HL-60 (cell line): Measurements from ENCODE around the gene MAD1L1.

Source experiments
- DNase-seq, 2 experiments: peaks; one replicate each; pipeline ENCODE4 v3.0.0-alpha.2; 2010 to 2020; ENCODE audit warnings: low read depth in 1 of 2, low spot score in 1 of 2
- H3K27ac ChIP-seq: fragments of 250-450 bp; sonication (Bioruptor Pico); replicated peaks from 2 replicates; pipeline ENCODE4 v1.5.1; 2020; ENCODE audit warnings: mild to moderate bottlenecking, moderate library complexity
- H3K27me3 ChIP-seq: fragments of 250-450 bp; sonication (Bioruptor Pico); 2 replicates; pipeline ENCODE4 v1.5.1; 2021; ENCODE audit warnings: mild to moderate bottlenecking, moderate library complexity; ENCODE audit not compliant: insufficient read depth, poor library complexity, severe bottlenecking
- H3K4me3 ChIP-seq: replicated peaks from 2 replicates; pipeline ENCODE4 v1.5.1; 2011; ENCODE audit warnings: mild to moderate bottlenecking, control low read depth, low read length; ENCODE audit not compliant: insufficient read depth
- CTCF ChIP-seq: IDR thresholded peaks from one replicate; pipeline ENCODE4 v1.5.1; 2011; ENCODE audit warnings: low read length, control low read depth, inconsistent platforms; ENCODE audit not compliant: insufficient read depth
- GABPA ChIP-seq: IDR thresholded peaks from 2 replicates; pipeline ENCODE4 v1.6.1; 2012; ENCODE audit warnings: low read depth
- POLR2AphosphoS5 ChIP-seq: IDR thresholded peaks from 2 replicates; pipeline ENCODE4 v1.6.1; 2012; ENCODE audit warnings: low read depth
- REST ChIP-seq: IDR thresholded peaks from 2 replicates; pipeline ENCODE4 v1.6.1; 2012; ENCODE audit warnings: low read depth; ENCODE audit not compliant: insufficient replicate concordance
- SPI1 ChIP-seq: IDR thresholded peaks from 2 replicates; pipeline ENCODE4 v1.6.1; 2012; ENCODE audit warnings: low read depth, mild to moderate bottlenecking, borderline replicate concordance

MAD1L1 gene

GRCh38 chr7:2254429-2255144 lies 21.8 kb upstream of the MAD1L1 start:
- Histone ChIP-seq H3K4me3 (no peak overlapping the region), H3K27me3 (no peaks in the 10 kb centered on the region), H3K27ac (no peak overlapping the region)
- DNase-seq: no peak
- TF ChIP-seq CTCF: no peak
- TF ChIP-seq GABPA: no peak
- no peak for TF ChIP-seq SPI1
- TF ChIP-seq POLR2AphosphoS5: no peak
- no peak for TF ChIP-seq REST

- no peaks in the 10 kb centered on the region for H3K27me3 ChIP-seq
- H3K27ac ChIP-seq: no peak overlapping the region
- no peak for TF ChIP-seq GABPA
- TF ChIP-seq CTCF: no peak
- TF ChIP-seq REST: no peak
- DNase-seq: no peak
- H3K4me3 ChIP-seq: no peak overlapping the region
Measured at GRCh38 chr7:2253525-2254244, 20.9 kb upstream of the MAD1L1 start.

- TF ChIP-seq POLR2AphosphoS5 (no peak), REST (no peak), SPI1 (no peak), GABPA (no peak), CTCF (no peak)
Measured at GRCh38 chr7:2253021-2253420, 20.3 kb upstream of the MAD1L1 start.

More at GRCh38 chr7:2253021-2253420, 20.3 kb upstream of the MAD1L1 start:
- Histone ChIP-seq H3K27me3 (no peaks in the 10 kb centered on the region), H3K27ac (no peak overlapping the region), H3K4me3 (no peak overlapping the region)
- DNase-seq: no peak
